GM19455 (cell line): ENCODE results near the gene P2RX5.
"Not testable (repeated sequence)": the region's sequence is repeated elsewhere in the genome, so short reads cannot be mapped to it uniquely, and the experiment has no call there.

ENCODE experiments used
- ATAC-seq: cut with Tn5 transposase; IDR thresholded peaks from one replicate; pipeline ENCODE4 v1.9.1; 2021; ENCODE audit not compliant: unreplicated experiment

Gene P2RX5

GRCh38 chr17:3712811-3713463 lies 17.0 kb upstream of the P2RX5 start:
- ATAC-seq, result no peak

GRCh38 chr17:3710951-3711383 lies 15.0 kb upstream of the P2RX5 start:
- ATAC-seq, result peak; percentile 88

GRCh38 chr17:3708366-3708765 lies 12.4 kb upstream of the P2RX5 start:
- no peak for ATAC-seq

- ATAC-seq, result not testable (repeated sequence)
These were observed 9.7 kb upstream of the P2RX5 start for GRCh38 chr17:3705718-3705984.

- no peak for ATAC-seq
These were observed 9.2 kb upstream of the P2RX5 start for GRCh38 chr17:3704931-3705717.

GRCh38 chr17:3702041-3702539 lies 6.1 kb upstream of the P2RX5 start:
- not testable (repeated sequence) for ATAC-seq

GRCh38 chr17:3699951-3700350 lies 4.0 kb upstream of the P2RX5 start:
- ATAC-seq, result no peak

GRCh38 chr17:3698139-3698538 lies 2.2 kb upstream of the P2RX5 start:
- ATAC-seq, result no peak

- ATAC-seq, result no peak
These were observed 1.1 kb upstream of the P2RX5 start for GRCh38 chr17:3697103-3697476.

- no peak for ATAC-seq
These were observed 729 bp downstream of the P2RX5 start for GRCh38 chr17:3695129-3695722.

GRCh38 chr17:3693829-3694231 lies 2.1 kb downstream of the P2RX5 start:
- no peak for ATAC-seq

- no peak for ATAC-seq
These were observed 2.8 kb downstream of the P2RX5 start for GRCh38 chr17:3693141-3693540.

- ATAC-seq, result no peak
These were observed 3.6 kb downstream of the P2RX5 start for GRCh38 chr17:3692346-3692745.

- ATAC-seq, result no peak
These were observed 4.3 kb downstream of the P2RX5 start for GRCh38 chr17:3691617-3692067.

- no peak for ATAC-seq
These were observed 5.8 kb downstream of the P2RX5 start for GRCh38 chr17:3690094-3690715.

GRCh38 chr17:3689262-3690093 lies 6.5 kb downstream of the P2RX5 start:
- no peak for ATAC-seq

GRCh38 chr17:3688852-3689261 lies 7.1 kb downstream of the P2RX5 start:
- ATAC-seq, result no peak

- ATAC-seq, result no peak
These were observed 7.9 kb downstream of the P2RX5 start for GRCh38 chr17:3688027-3688553.

- ATAC-seq, result no peak
These were observed 10.8 kb downstream of the P2RX5 start for GRCh38 chr17:3685174-3685573.

- ATAC-seq, result peak; percentile 64
These were observed 12.9 kb downstream of the P2RX5 start for GRCh38 chr17:3683054-3683511.
